Measurements from ENCODE around the gene SOX18.

Gene SOX18

GRCh38 chr20:64051561-64052325 is 2.3 kb upstream of the SOX18 start:
- no peak for DNase-seq

- DNase-seq, result no peak
Measured at GRCh38 chr20:64051033-64051452, 1.6 kb upstream of the SOX18 start.

- DNase-seq, result no peak
Measured at GRCh38 chr20:64050261-64051032, 1.0 kb upstream of the SOX18 start.

GRCh38 chr20:64049878-64050260 is 430 bp upstream of the SOX18 start:
- no peak for DNase-seq

- DNase-seq, result no peak
Measured at GRCh38 chr20:64048402-64049044, 916 bp downstream of the SOX18 start.

- no peak for DNase-seq
Measured at GRCh38 chr20:64047968-64048401, 1.5 kb downstream of the SOX18 start.

GRCh38 chr20:64047046-64047389 is 2.4 kb downstream of the SOX18 start:
- DNase-seq, result no peak

- DNase-seq, result no peak
Measured at GRCh38 chr20:64045346-64046011, 4.0 kb downstream of the SOX18 start.

- no peak for DNase-seq
Measured at GRCh38 chr20:64044484-64045247, 4.8 kb downstream of the SOX18 start.

GRCh38 chr20:64043768-64044167 is 5.7 kb downstream of the SOX18 start:
- no peak for DNase-seq

- DNase-seq, result no peak
Measured at GRCh38 chr20:64042054-64042781, 7.2 kb downstream of the SOX18 start.

- no peak for DNase-seq
Measured at GRCh38 chr20:64041781-64042053, 7.7 kb downstream of the SOX18 start.

GRCh38 chr20:64041040-64041780 is 8.2 kb downstream of the SOX18 start:
- no peak for DNase-seq

GRCh38 chr20:64040231-64041039 is 9.0 kb downstream of the SOX18 start:
- DNase-seq, result no peak

GRCh38 chr20:64039293-64040160 is 9.9 kb downstream of the SOX18 start:
- no peak for DNase-seq

- peak; percentile 46 for DNase-seq
Measured at GRCh38 chr20:64038565-64039292, 10.7 kb downstream of the SOX18 start.

- DNase-seq, result no peak
Measured at GRCh38 chr20:64038224-64038564, 11.2 kb downstream of the SOX18 start.

- DNase-seq, result no peak
Measured at GRCh38 chr20:64037498-64038213, 11.8 kb downstream of the SOX18 start.
